Effector memory CD8-positive, alpha-beta T cell (primary cell): ENCODE data around the gene CHST9.
"Not testable (repeated sequence)": the region's sequence is repeated elsewhere in the genome, so short reads cannot be mapped to it uniquely, and the experiment has no call there.

Source experiments
- ATAC-seq: fragments of 150-1000 bp; cut with Tn5 transposase; replicated peaks from 2 replicates; pipeline ENCODE4 v1.10.0; 2021; ENCODE audit warnings: mild to moderate bottlenecking, moderate library complexity
- DNase-seq, 3 experiments: peaks; one replicate each; pipeline ENCODE4 v3.0.0; 2021
- H3K27ac Mint-ChIP-seq, 2 donors: one replicate each; pipeline ENCODE4 v1.8.0; 2022; ENCODE audit warnings: mild to moderate bottlenecking in 2 of 2, mixed read lengths in 2 of 2, moderate library complexity in 2 of 2
- H3K27me3 Mint-ChIP-seq, 2 donors: one replicate each; pipeline ENCODE4 v1.8.0; 2022; ENCODE audit warnings: mixed read lengths in 2 of 2
- H3K36me3 Mint-ChIP-seq: one replicate; pipeline ENCODE4 v1.8.0; 2022; ENCODE audit warnings: mild to moderate bottlenecking, moderate library complexity, mixed read lengths; ENCODE audit not compliant: insufficient read depth
- H3K4me1 Mint-ChIP-seq, 2 donors: one replicate each; pipeline ENCODE4 v1.8.0; 2022; ENCODE audit warnings: low read depth in 2 of 2, mixed read lengths in 2 of 2
- H3K4me3 Mint-ChIP-seq, 2 donors: one replicate each; pipeline ENCODE4 v1.8.0; 2022; ENCODE audit warnings: mild to moderate bottlenecking in 2 of 2, mixed read lengths in 2 of 2, moderate library complexity in 2 of 2
- H3K9me3 Mint-ChIP-seq, 2 donors: one replicate each; pipeline ENCODE4 v1.8.0; 2022; ENCODE audit warnings: mixed read lengths in 2 of 2

Gene CHST9

GRCh38 chr18:26999797-27000196 is 185.3 kb downstream of the CHST9 start:
- Mint-ChIP-seq H3K36me3 (no peaks in the 10 kb centered on the region), H3K4me3 (no peak overlapping the region), H3K4me1 (no peaks in the 10 kb centered on the region), H3K9me3 (peaks cover 13 to 14% of the 10 kb centered on the region in 2 donors), H3K27me3 (no peaks in the 10 kb centered on the region), H3K27ac (no peak overlapping the region)
- DNase-seq (no peak), ATAC-seq (no peak)

- peaks cover 5 to 27% of the 10 kb centered on the region in 2 donors for H3K9me3 Mint-ChIP-seq
- H3K4me3 Mint-ChIP-seq: no peak overlapping the region
- no peaks in the 10 kb centered on the region for H3K36me3 Mint-ChIP-seq
- DNase-seq (no peak), ATAC-seq (no peak)
- H3K27me3 Mint-ChIP-seq: no peaks in the 10 kb centered on the region
- no peak overlapping the region for H3K27ac Mint-ChIP-seq
- no peaks in the 10 kb centered on the region for H3K4me1 Mint-ChIP-seq
Measured at GRCh38 chr18:26993568-26993967, 191.5 kb downstream of the CHST9 start.

- no peaks in the 10 kb centered on the region for H3K4me1 Mint-ChIP-seq
- ATAC-seq (no peak), DNase-seq (no peak)
- no peak overlapping the region for H3K27ac Mint-ChIP-seq
- no peaks in the 10 kb centered on the region for H3K27me3 Mint-ChIP-seq
- peaks cover 3 to 23% of the 10 kb centered on the region in 2 donors for H3K9me3 Mint-ChIP-seq
- H3K36me3 Mint-ChIP-seq: no peaks in the 10 kb centered on the region
- no peak overlapping the region for H3K4me3 Mint-ChIP-seq
Measured at GRCh38 chr18:26992926-26993325, 192.2 kb downstream of the CHST9 start.

- DNase-seq (no peak), ATAC-seq (no peak)
- no peaks in the 10 kb centered on the region for H3K36me3 Mint-ChIP-seq
- H3K9me3 Mint-ChIP-seq: peaks cover 3 to 25% of the 10 kb centered on the region in 2 donors
- no peaks in the 10 kb centered on the region for H3K27me3 Mint-ChIP-seq
- H3K4me3 Mint-ChIP-seq: no peak overlapping the region
- H3K4me1 Mint-ChIP-seq: no peaks in the 10 kb centered on the region
- no peak overlapping the region for H3K27ac Mint-ChIP-seq
Measured at GRCh38 chr18:26989842-26990241, 195.3 kb downstream of the CHST9 start.

- no peak for ATAC-seq
Measured at GRCh38 chr18:26981360-26982082, 203.6 kb downstream of the CHST9 start.

GRCh38 chr18:26978812-26979341 is 206.2 kb downstream of the CHST9 start:
- H3K27ac Mint-ChIP-seq: no peak overlapping the region
- no peaks in the 10 kb centered on the region for H3K36me3 Mint-ChIP-seq
- no peak for DNase-seq
- no peaks in the 10 kb centered on the region for H3K27me3 Mint-ChIP-seq
- H3K4me1 Mint-ChIP-seq: no peaks in the 10 kb centered on the region
- H3K4me3 Mint-ChIP-seq: no peak overlapping the region
- H3K9me3 Mint-ChIP-seq: peaks cover 6 to 7% of the 10 kb centered on the region in 2 donors
- no peak for ATAC-seq

More at GRCh38 chr18:26981360-26982082, 203.6 kb downstream of the CHST9 start:
- DNase-seq: no peak
- Mint-ChIP-seq H3K4me3 (no peak overlapping the region), H3K4me1 (no peaks in the 10 kb centered on the region), H3K9me3 (peaks cover 5 to 12% of the 10 kb centered on the region in 2 donors), H3K36me3 (no peaks in the 10 kb centered on the region), H3K27ac (no peak overlapping the region), H3K27me3 (no peaks in the 10 kb centered on the region)

GRCh38 chr18:26977781-26978180 is 207.3 kb downstream of the CHST9 start:
- Mint-ChIP-seq H3K4me1 (no peaks in the 10 kb centered on the region), H3K4me3 (no peak overlapping the region), H3K27ac (no peak overlapping the region)

GRCh38 chr18:26976206-26976605 is 208.9 kb downstream of the CHST9 start:
- Mint-ChIP-seq H3K27ac (peak overlapping the region in 1 of 2 donors; percentile 29), H3K4me1 (no peaks in the 10 kb centered on the region), H3K9me3 (peaks cover 3 to 22% of the 10 kb centered on the region in 2 donors), H3K27me3 (no peaks in the 10 kb centered on the region), H3K4me3 (no peak overlapping the region), H3K36me3 (no peaks in the 10 kb centered on the region)
- ATAC-seq (no peak), DNase-seq (no peak)

More at GRCh38 chr18:26977781-26978180, 207.3 kb downstream of the CHST9 start:
- ATAC-seq (no peak), DNase-seq (no peak)
- Mint-ChIP-seq H3K27me3 (no peaks in the 10 kb centered on the region), H3K9me3 (peaks cover 8 to 13% of the 10 kb centered on the region in 2 donors), H3K36me3 (no peaks in the 10 kb centered on the region)

GRCh38 chr18:26972549-26972948 is 212.6 kb downstream of the CHST9 start:
- H3K27ac Mint-ChIP-seq, H3K27me3 Mint-ChIP-seq, H3K36me3 Mint-ChIP-seq, H3K4me3 Mint-ChIP-seq, H3K4me1 Mint-ChIP-seq, DNase-seq, ATAC-seq: not testable (repeated sequence)
- H3K9me3 Mint-ChIP-seq: peaks cover 3 to 39% of the 10 kb centered on the region in 2 donors

GRCh38 chr18:26971409-26971808 is 213.7 kb downstream of the CHST9 start:
- Mint-ChIP-seq H3K4me1 (no peaks in the 10 kb centered on the region), H3K9me3 (peaks cover 4 to 39% of the 10 kb centered on the region in 2 donors), H3K36me3 (no peaks in the 10 kb centered on the region), H3K27me3 (no peaks in the 10 kb centered on the region), H3K4me3 (no peak overlapping the region), H3K27ac (no peak overlapping the region)
- DNase-seq (no peak), ATAC-seq (no peak)

GRCh38 chr18:26970637-26971036 is 214.5 kb downstream of the CHST9 start:
- DNase-seq (no peak), ATAC-seq (no peak)
- Mint-ChIP-seq H3K9me3 (peaks cover 5 to 39% of the 10 kb centered on the region in 2 donors), H3K4me3 (no peak overlapping the region), H3K27me3 (no peaks in the 10 kb centered on the region), H3K27ac (no peak overlapping the region), H3K36me3 (no peaks in the 10 kb centered on the region), H3K4me1 (no peaks in the 10 kb centered on the region)

GRCh38 chr18:26965206-26965605 is 219.9 kb downstream of the CHST9 start:
- Mint-ChIP-seq H3K9me3 (peaks cover 4 to 11% of the 10 kb centered on the region in 2 donors), H3K4me3 (no peak overlapping the region), H3K27me3 (no peaks in the 10 kb centered on the region), H3K36me3 (no peaks in the 10 kb centered on the region), H3K27ac (no peak overlapping the region), H3K4me1 (no peaks in the 10 kb centered on the region)
- DNase-seq (no peak), ATAC-seq (no peak)

GRCh38 chr18:26963292-26963691 is 221.8 kb downstream of the CHST9 start:
- Mint-ChIP-seq H3K4me3 (no peak overlapping the region), H3K27me3 (no peaks in the 10 kb centered on the region), H3K27ac (no peak overlapping the region), H3K9me3 (peaks cover 9 to 14% of the 10 kb centered on the region in 2 donors), H3K36me3 (no peaks in the 10 kb centered on the region), H3K4me1 (no peaks in the 10 kb centered on the region)
- DNase-seq (no peak), ATAC-seq (no peak)

GRCh38 chr18:26961839-26962238 is 223.3 kb downstream of the CHST9 start:
- Mint-ChIP-seq H3K9me3 (peaks cover 9 to 14% of the 10 kb centered on the region in 2 donors), H3K4me1 (no peaks in the 10 kb centered on the region), H3K27ac (no peak overlapping the region), H3K27me3 (no peaks in the 10 kb centered on the region), H3K4me3 (no peak overlapping the region), H3K36me3 (no peaks in the 10 kb centered on the region)
- DNase-seq: no peak
- ATAC-seq: no peak
